Measurements from ENCODE around the gene TCF12. TPM values are rescaled to one million over a fixed set of nuclear protein-coding genes. Genes with fewer than 3 reads are reported as not detected.

TCF12 gene
- polyA plus RNA-seq, 1 donor (not counting 4 experiments of a cell fraction or from before 2014, with no cell fraction given), result 48.3 TPM

- no peak overlapping the region for H3K4me3 ChIP-seq (ENCODE audit: control insufficient read depth in 2 of 3, extremely low read depth in 1 of 3, insufficient read depth in 2 of 3, low read depth in 1 of 3, low read length in 3 of 3)
- DNase-seq (ENCODE audit: low read depth, low spot score), result no peak
- H3K9me3 ChIP-seq (ENCODE audit: control insufficient read depth, low read depth, low read length), result no peaks in the 10 kb centered on the region
- peaks cover 3% of the 10 kb centered on the region for H4K20me1 ChIP-seq (ENCODE audit: control insufficient read depth, extremely low read depth, insufficient read depth, low read length)
- peak overlapping the region; percentile 3 for H3K27ac ChIP-seq (ENCODE audit: control insufficient read depth, insufficient read depth, low read length)
- no peak overlapping the region for H2AFZ ChIP-seq (ENCODE audit: control insufficient read depth, low read length)
- no peaks in the 10 kb centered on the region for H3K27me3 ChIP-seq (ENCODE audit: control insufficient read depth, extremely low read depth, insufficient read depth, low read length)
- H3K9ac ChIP-seq (ENCODE audit: control insufficient read depth, extremely low read depth, insufficient read depth, low read length), result no peak overlapping the region
- H3K4me1 ChIP-seq (ENCODE audit: control insufficient read depth, extremely low read depth, insufficient read depth, low read length), result peaks cover 11% of the 10 kb centered on the region
- FAIRE-seq, result no peak
- peaks cover 0 to 10% of the 10 kb centered on the region in 2 experiments for H3K36me3 ChIP-seq (ENCODE audit: control insufficient read depth in 2 of 2, extremely low read depth in 1 of 2, insufficient read depth in 2 of 2, low read length in 2 of 2)
- H3K9me1 ChIP-seq (ENCODE audit: control insufficient read depth, extremely low read depth, insufficient read depth, low read length), result no peaks in the 10 kb centered on the region
- TF ChIP-seq CTCF (optimal IDR thresholded peaks at IDR 0.05 in 1 of 3, IDR thresholded peaks at IDR 0.05 in 1 of 3, conservative IDR thresholded peaks at IDR 0.05 in 1 of 3; ENCODE audit: extremely low read depth in 1 of 3, insufficient read depth in 2 of 3, low read length in 3 of 3), result no peak
- TF ChIP-seq EZH2 (IDR thresholded peaks at IDR 0.05; ENCODE audit: low read length), result no peak
- H3K79me2 ChIP-seq (ENCODE audit: control insufficient read depth, insufficient read depth, low read length), result peaks cover 77% of the 10 kb centered on the region
- H3K4me2 ChIP-seq (ENCODE audit: control insufficient read depth, extremely low read depth, insufficient read depth, low read depth, low read length), result no peak overlapping the region
- dilution Hi-C loops (cut with MboI; ENCODE audit: extremely low pct_ligation_motif_present, low sequenced_read_pairs), result no loop called here
These were observed 11.0 kb downstream of the TCF12 start for GRCh38 chr15:56929399-56929798.

- Histone ChIP-seq H3K9ac (ENCODE audit: control insufficient read depth, extremely low read depth, insufficient read depth, low read length) (no peak overlapping the region), H3K4me2 (ENCODE audit: control insufficient read depth, extremely low read depth, insufficient read depth, low read depth, low read length) (no peak overlapping the region), H3K27me3 (ENCODE audit: control insufficient read depth, extremely low read depth, insufficient read depth, low read length) (no peaks in the 10 kb centered on the region), H3K79me2 (ENCODE audit: control insufficient read depth, insufficient read depth, low read length) (peaks cover 78% of the 10 kb centered on the region), H3K4me3 (ENCODE audit: control insufficient read depth in 2 of 3, extremely low read depth in 1 of 3, insufficient read depth in 2 of 3, low read depth in 1 of 3, low read length in 3 of 3) (no peak overlapping the region), H3K36me3 (ENCODE audit: control insufficient read depth in 2 of 2, extremely low read depth in 1 of 2, insufficient read depth in 2 of 2, low read length in 2 of 2) (peaks cover 0 to 10% of the 10 kb centered on the region in 2 experiments), H2AFZ (ENCODE audit: control insufficient read depth, low read length) (no peak overlapping the region), H4K20me1 (ENCODE audit: control insufficient read depth, extremely low read depth, insufficient read depth, low read length) (peaks cover 3% of the 10 kb centered on the region), H3K27ac (ENCODE audit: control insufficient read depth, insufficient read depth, low read length) (no peak overlapping the region), H3K4me1 (ENCODE audit: control insufficient read depth, extremely low read depth, insufficient read depth, low read length) (peaks cover 11% of the 10 kb centered on the region), H3K9me1 (ENCODE audit: control insufficient read depth, extremely low read depth, insufficient read depth, low read length) (no peaks in the 10 kb centered on the region), H3K9me3 (ENCODE audit: control insufficient read depth, low read depth, low read length) (no peaks in the 10 kb centered on the region)
- DNase-seq (ENCODE audit: low read depth, low spot score), result no peak
- dilution Hi-C loops (cut with MboI; ENCODE audit: extremely low pct_ligation_motif_present, low sequenced_read_pairs), result no loop called here
- no peak for FAIRE-seq
- no peak for TF ChIP-seq CTCF (optimal IDR thresholded peaks at IDR 0.05 in 1 of 3, IDR thresholded peaks at IDR 0.05 in 1 of 3, conservative IDR thresholded peaks at IDR 0.05 in 1 of 3; ENCODE audit: extremely low read depth in 1 of 3, insufficient read depth in 2 of 3, low read length in 3 of 3)
- no peak for TF ChIP-seq EZH2 (IDR thresholded peaks at IDR 0.05; ENCODE audit: low read length)
These were observed 11.5 kb downstream of the TCF12 start for GRCh38 chr15:56929933-56930332.

Measured in keratinocyte (primary cell).